Measurements from ENCODE around the gene WRAP53.

- TF ChIP-seq RAD21 (IDR thresholded peaks at IDR 0.05; ENCODE audit: low read depth) = no peak
- no peak for TF ChIP-seq EGR1 (IDR thresholded peaks at IDR 0.05)
- no peak for TF ChIP-seq MAX (IDR thresholded peaks at IDR 0.05)
- TF ChIP-seq CREB1 (IDR thresholded peaks at IDR 0.05; ENCODE audit: low read depth) = no peak
- no peak for TF ChIP-seq REST (IDR thresholded peaks at IDR 0.05; ENCODE audit: low read depth)
- TF ChIP-seq YY1 (IDR thresholded peaks at IDR 0.05; ENCODE audit: low read depth) = no peak
These were observed 13.3 kb upstream of the WRAP53 start for GRCh38 chr17:7674934-7675333.

Data from Ishikawa (cell line).